Measurements from ENCODE around the gene TBX18. TPM values are rescaled to one million over a fixed set of nuclear protein-coding genes. Genes with fewer than 3 reads are reported as not detected.

The TBX18 gene
- total RNA-seq, 1 experiment from 2014 or later: 14.4 TPM

DNA sequence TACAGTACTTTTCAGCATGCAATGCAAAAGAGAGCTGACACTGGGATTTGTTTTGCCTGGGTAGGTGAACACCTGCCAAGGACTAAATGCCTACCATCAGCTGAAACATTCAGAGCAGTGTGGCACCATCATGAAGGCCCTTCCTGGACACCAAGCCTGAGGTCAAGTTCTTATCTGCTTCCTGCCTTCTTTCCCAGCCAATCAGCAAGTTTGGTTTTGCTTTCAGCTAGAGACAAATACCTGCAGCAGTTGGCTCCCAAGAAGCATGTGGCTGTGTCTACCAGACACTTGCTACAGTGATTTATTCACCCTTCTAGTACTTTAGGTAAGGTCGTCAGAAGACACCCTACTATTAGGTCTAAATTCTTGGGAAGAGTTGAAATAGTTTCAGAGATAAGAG, 112.8 kb downstream of the TBX18 start:
- Histone ChIP-seq H3K4me2 (ENCODE audit: low read length) (no peak overlapping the region), H3K27ac (ENCODE audit: low read depth, low read length) (no peak overlapping the region), H3K9me2 (ENCODE audit: insufficient read depth) (no peaks in the 10 kb centered on the region), H2AFZ (ENCODE audit: low read depth, low read length, poor library complexity, severe bottlenecking) (no peak overlapping the region), H3K9me3 (ENCODE audit: control insufficient read depth in 1 of 2, insufficient read depth in 1 of 2, low read depth in 1 of 2, low read length in 2 of 2) (no peaks in the 10 kb centered on the region), H3K27me3 (ENCODE audit: insufficient read depth, low read length) (no peaks in the 10 kb centered on the region), H4K20me1 (ENCODE audit: insufficient read depth) (no peaks in the 10 kb centered on the region), H3K4me3 (replicated peaks in 1 of 2; ENCODE audit: low read depth in 1 of 2, low read length in 2 of 2) (no peak overlapping the region), H3K9ac (ENCODE audit: low read length) (no peak overlapping the region), H3K36me3 (ENCODE audit: control insufficient read depth in 1 of 2, insufficient read depth in 2 of 2, low read length in 2 of 2) (no peaks in the 10 kb centered on the region), H3K4me1 (ENCODE audit: control insufficient read depth in 1 of 2, insufficient read depth in 2 of 2, low read length in 2 of 2) (no peaks in the 10 kb centered on the region), H3K79me2 (ENCODE audit: insufficient read depth, low read length) (no peaks in the 10 kb centered on the region)
- BruUV-seq (replicated peaks): no TSS peak
- ChIA-PET CTCF (no interaction called here), POLR2A (no interaction called here), RAD21 (ENCODE audit: low non-redundant PET in 1 of 2, low total read pairs in 2 of 2, uncharacterized antibody in 2 of 2, unreplicated experiment in 2 of 2) (no interaction called here)
- no peak for DNase-seq (ENCODE audit: low read depth, low spot score)
- no peak for ATAC-seq
- intact Hi-C loops (cut with micrococcal nuclease): no loop called here
- no peak for TF ChIP-seq POLR2AphosphoS5 (IDR thresholded peaks at IDR 0.05; ENCODE audit: low read depth, low read length)
- no peak for TF ChIP-seq EZH2phosphoT487 (IDR thresholded peaks at IDR 0.05; ENCODE audit: borderline replicate concordance)
- TF ChIP-seq YY1 (IDR thresholded peaks at IDR 0.05; ENCODE audit: extremely low read depth, insufficient replicate concordance, low read depth, low read length): no peak
- no peak for TF ChIP-seq ZFX (IDR thresholded peaks at IDR 0.05)
- TF ChIP-seq FOSL1 (IDR thresholded peaks at IDR 0.05; ENCODE audit: low read depth): no peak
- TF ChIP-seq ELF1 (IDR thresholded peaks at IDR 0.05; ENCODE audit: borderline replicate concordance, low read depth): no peak

GRCh38 chr6:84648444-84648843, 116.0 kb downstream of the TBX18 start:
- Histone ChIP-seq H3K36me3 (ENCODE audit: control insufficient read depth in 1 of 2, insufficient read depth in 2 of 2, low read length in 2 of 2) (no peaks in the 10 kb centered on the region), H3K9me3 (ENCODE audit: control insufficient read depth in 1 of 2, insufficient read depth in 1 of 2, low read depth in 1 of 2, low read length in 2 of 2) (no peaks in the 10 kb centered on the region), H3K4me2 (ENCODE audit: low read length) (no peak overlapping the region), H3K27me3 (ENCODE audit: insufficient read depth, low read length) (no peaks in the 10 kb centered on the region), H3K4me1 (ENCODE audit: control insufficient read depth in 1 of 2, insufficient read depth in 2 of 2, low read length in 2 of 2) (peaks cover 0 to 8% of the 10 kb centered on the region in 2 experiments; a peak in 2 of 4 replicates), H3K27ac (ENCODE audit: low read depth, low read length) (no peak overlapping the region), H3K9me2 (ENCODE audit: insufficient read depth) (no peaks in the 10 kb centered on the region), H2AFZ (ENCODE audit: low read depth, low read length, poor library complexity, severe bottlenecking) (no peak overlapping the region), H3K4me3 (replicated peaks in 1 of 2; ENCODE audit: low read depth in 1 of 2, low read length in 2 of 2) (no peak overlapping the region), H3K79me2 (ENCODE audit: insufficient read depth, low read length) (no peaks in the 10 kb centered on the region), H4K20me1 (ENCODE audit: insufficient read depth) (no peaks in the 10 kb centered on the region), H3K9ac (ENCODE audit: low read length) (no peak overlapping the region)
- intact Hi-C loops (cut with micrococcal nuclease): no loop called here
- POLR2A ChIA-PET: no interaction called here
- CTCF ChIA-PET: no interaction called here
- DNase-seq (ENCODE audit: low read depth, low spot score) (no peak), ATAC-seq (no peak)
- RAD21 ChIA-PET (ENCODE audit: low non-redundant PET in 1 of 2, low total read pairs in 2 of 2, uncharacterized antibody in 2 of 2, unreplicated experiment in 2 of 2): no interaction called here
- no TSS peak for BruUV-seq (replicated peaks)
- TF ChIP-seq YY1 (IDR thresholded peaks at IDR 0.05; ENCODE audit: extremely low read depth, insufficient replicate concordance, low read depth, low read length) (no peak), CBX3 (IDR thresholded peaks at IDR 0.05; ENCODE audit: low read depth) (no peak), EGR1 (IDR thresholded peaks at IDR 0.05; ENCODE audit: low read depth) (no peak), CEBPB (IDR thresholded peaks at IDR 0.05; ENCODE audit: low read depth) (no peak), POLR2A (IDR thresholded peaks at IDR 0.05; ENCODE audit: borderline replicate concordance, extremely low read depth, insufficient read depth, insufficient read length) (no peak), REST (IDR thresholded peaks at IDR 0.05; ENCODE audit: low read depth) (no peak), TCF7L2 (IDR thresholded peaks at IDR 0.05; ENCODE audit: borderline replicate concordance, extremely low read depth, insufficient read depth, insufficient read length) (no peak), SRF (IDR thresholded peaks at IDR 0.05; ENCODE audit: low read depth) (no peak), FOSL1 (IDR thresholded peaks at IDR 0.05; ENCODE audit: low read depth) (no peak), ZFX (IDR thresholded peaks at IDR 0.05) (no peak), RAD21 (IDR thresholded peaks at IDR 0.05; ENCODE audit: low read depth) (no peak), EZH2 (IDR thresholded peaks at IDR 0.05) (no peak), SIN3A (IDR thresholded peaks at IDR 0.05; ENCODE audit: low read depth) (no peak), JUND (IDR thresholded peaks at IDR 0.05) (no peak)
- TF ChIP-seq, protein P1, sequence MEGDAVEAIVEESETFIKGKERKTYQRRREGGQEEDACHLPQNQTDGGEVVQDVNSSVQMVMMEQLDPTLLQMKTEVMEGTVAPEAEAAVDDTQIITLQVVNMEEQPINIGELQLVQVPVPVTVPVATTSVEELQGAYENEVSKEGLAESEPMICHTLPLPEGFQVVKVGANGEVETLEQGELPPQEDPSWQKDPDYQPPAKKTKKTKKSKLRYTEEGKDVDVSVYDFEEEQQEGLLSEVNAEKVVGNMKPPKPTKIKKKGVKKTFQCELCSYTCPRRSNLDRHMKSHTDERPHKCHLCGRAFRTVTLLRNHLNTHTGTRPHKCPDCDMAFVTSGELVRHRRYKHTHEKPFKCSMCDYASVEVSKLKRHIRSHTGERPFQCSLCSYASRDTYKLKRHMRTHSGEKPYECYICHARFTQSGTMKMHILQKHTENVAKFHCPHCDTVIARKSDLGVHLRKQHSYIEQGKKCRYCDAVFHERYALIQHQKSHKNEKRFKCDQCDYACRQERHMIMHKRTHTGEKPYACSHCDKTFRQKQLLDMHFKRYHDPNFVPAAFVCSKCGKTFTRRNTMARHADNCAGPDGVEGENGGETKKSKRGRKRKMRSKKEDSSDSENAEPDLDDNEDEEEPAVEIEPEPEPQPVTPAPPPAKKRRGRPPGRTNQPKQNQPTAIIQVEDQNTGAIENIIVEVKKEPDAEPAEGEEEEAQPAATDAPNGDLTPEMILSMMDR (IDR thresholded peaks at IDR 0.05 in 2 of 3, conservative IDR thresholded peaks at IDR 0.05 in 1 of 3; ENCODE audit: borderline replicate concordance in 1 of 3, insufficient read depth in 1 of 3, low read depth in 2 of 3, low read length in 2 of 3): no peak

Measured in HCT116 (cell line).